Measurements from ENCODE around the gene ZNF622.
"Not testable (repeated sequence)": the region's sequence is repeated elsewhere in the genome, so short reads cannot be mapped to it uniquely, and the experiment has no call there.

ZNF622 gene

DNA sequence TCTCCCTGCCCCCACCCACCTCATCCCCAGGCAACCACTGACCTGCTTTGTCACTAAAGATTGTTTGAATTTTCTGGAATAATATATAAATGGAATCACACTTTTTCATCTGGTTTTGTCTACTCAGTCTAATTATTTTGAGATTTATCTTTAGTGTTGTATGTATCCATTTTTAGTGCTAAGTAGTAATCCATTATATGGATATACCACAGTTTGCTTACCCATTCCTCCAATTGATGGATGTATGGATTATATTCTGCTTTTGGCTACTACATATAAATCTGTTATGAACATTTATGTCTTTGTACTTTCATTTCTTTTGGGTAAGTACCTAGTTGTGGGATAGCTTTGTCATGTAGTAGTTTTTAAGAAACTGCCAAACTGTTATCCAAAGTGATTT is 14.5 kb upstream of the ZNF622 start:
- no peak for DNase-seq (ENCODE audit: low spot score)

DNA sequence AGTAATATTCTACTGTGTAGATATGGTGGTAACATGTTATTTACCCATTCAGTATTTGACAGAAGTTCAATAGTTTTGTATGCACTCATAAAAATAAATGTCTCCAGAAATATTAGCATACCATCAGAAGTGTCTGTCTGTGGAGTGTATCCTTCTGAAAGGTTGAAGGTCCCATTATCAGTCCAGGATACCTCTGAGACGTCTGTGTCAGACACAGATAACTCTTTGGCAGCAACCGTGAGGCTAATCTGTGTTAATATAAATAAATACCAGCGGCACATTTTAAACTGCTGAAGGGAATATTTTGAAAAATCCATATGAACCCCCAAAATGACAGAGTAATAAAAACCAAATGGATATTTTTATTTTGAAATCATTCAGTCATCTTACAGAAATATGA is 11.9 kb upstream of the ZNF622 start:
- DNase-seq (ENCODE audit: low spot score) = no peak

DNA sequence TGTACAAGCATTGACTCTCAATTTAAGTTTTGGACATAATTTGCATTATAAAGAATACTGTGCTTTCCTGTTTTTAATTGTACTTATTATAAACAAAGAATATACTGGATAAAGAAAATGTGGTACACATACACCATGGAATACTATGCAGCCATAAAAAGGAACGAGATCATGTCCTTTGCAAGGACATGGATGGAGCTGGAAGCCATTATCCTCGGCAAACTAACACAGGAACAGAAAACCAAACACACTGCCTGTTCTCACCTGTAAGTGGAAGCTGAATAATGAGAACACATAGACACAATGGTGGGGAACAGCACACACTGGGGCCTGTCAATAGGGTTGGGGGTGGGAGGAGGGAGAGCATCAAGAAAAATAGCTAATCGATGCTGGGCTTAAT is 10.8 kb upstream of the ZNF622 start:
- not testable (repeated sequence) for DNase-seq (ENCODE audit: low spot score)

- DNase-seq (ENCODE audit: low spot score) = no peak
These were observed 5.8 kb upstream of the ZNF622 start for GRCh38 chr5:16471387-16471786.

GRCh38 chr5:16467363-16468219 is 2.0 kb upstream of the ZNF622 start:
- no peak for DNase-seq (ENCODE audit: low spot score)

DNA sequence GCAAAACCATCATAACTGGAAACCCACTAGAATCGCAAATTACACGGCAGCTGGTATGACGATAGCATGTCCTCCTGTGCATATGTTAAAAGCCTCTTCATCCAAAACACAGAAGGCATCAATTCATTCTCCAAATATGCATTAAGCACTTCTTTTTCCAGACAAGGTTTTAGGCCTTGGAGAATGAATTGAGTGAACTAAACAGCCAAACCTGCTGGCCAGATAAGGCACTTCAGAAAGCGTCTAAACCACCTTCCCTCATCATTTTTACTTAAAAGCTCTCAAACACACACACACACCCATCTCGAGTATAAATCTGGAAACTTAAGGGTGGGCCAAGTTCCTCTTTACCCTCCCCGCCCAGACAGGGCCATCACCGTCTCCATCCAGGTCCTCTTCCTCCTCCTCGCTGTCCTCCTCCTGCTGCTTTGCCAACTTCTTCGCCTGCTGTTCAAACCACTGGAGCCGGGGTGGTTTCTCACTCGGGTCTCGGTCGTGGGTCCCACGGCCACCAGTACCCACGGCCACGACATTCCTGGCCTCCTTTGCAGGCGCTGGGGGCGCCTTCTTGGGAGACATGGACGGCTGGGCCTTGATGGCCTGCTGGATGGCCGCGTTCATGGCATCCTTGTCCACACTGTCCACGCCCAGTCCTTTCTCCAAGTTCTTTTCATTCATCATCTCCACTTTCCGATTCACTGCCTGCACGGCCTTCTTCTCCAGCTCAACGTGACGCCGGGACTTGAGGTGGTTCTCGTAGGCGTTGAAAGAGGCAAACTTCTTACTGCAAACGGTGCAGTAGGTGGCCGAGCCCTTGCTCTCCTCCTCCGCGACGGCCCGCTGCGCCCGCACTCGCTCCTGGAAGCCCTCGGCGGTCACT is 696 bp downstream of the ZNF622 start:
- no peak for DNase-seq (ENCODE audit: low spot score)

- DNase-seq (ENCODE audit: low spot score) = no peak
These were observed 1.4 kb downstream of the ZNF622 start for GRCh38 chr5:16464231-16464630.

GRCh38 chr5:16461782-16462181 is 3.8 kb downstream of the ZNF622 start:
- DNase-seq (ENCODE audit: low spot score) = no peak

GRCh38 chr5:16461026-16461425 is 4.6 kb downstream of the ZNF622 start:
- no peak for DNase-seq (ENCODE audit: low spot score)

- DNase-seq (ENCODE audit: low spot score) = no peak
These were observed 6.1 kb downstream of the ZNF622 start for GRCh38 chr5:16459451-16459850.

GRCh38 chr5:16457853-16458252 is 7.7 kb downstream of the ZNF622 start:
- DNase-seq (ENCODE audit: low spot score) = no peak

- no peak for DNase-seq (ENCODE audit: low spot score)
These were observed 8.1 kb downstream of the ZNF622 start for GRCh38 chr5:16457451-16457850.

- DNase-seq (ENCODE audit: low spot score) = peak; percentile 12
These were observed 9.3 kb downstream of the ZNF622 start for GRCh38 chr5:16456103-16456832.

- DNase-seq (ENCODE audit: low spot score) = no peak
These were observed 9.9 kb downstream of the ZNF622 start for GRCh38 chr5:16455668-16456067.

DNA sequence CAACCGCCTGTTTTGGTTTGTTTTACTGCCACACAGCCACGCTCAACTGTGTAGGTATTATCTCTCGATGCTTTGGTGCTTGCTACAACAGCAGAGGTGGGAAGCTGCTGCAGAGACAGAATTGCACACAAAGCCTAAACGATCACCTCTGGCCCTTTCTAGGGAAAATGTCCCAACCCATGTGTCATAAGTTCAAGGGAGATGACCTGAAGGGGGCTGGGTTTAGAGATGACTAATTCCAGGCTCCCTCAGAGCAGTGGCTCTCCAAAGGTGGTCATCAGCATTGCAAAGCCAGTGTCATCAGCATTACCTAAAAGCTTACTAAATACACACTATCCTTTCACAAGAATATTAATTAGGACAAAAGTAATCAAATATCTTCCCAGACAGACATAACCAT is 10.9 kb downstream of the ZNF622 start:
- no peak for DNase-seq (ENCODE audit: low spot score)

- no peak for DNase-seq (ENCODE audit: low spot score)
These were observed 12.0 kb downstream of the ZNF622 start for GRCh38 chr5:16453609-16454008.

- no peak for DNase-seq (ENCODE audit: low spot score)
These were observed 15.4 kb downstream of the ZNF622 start for GRCh38 chr5:16450163-16450562.

- no peak for DNase-seq (ENCODE audit: low spot score)
These were observed 18.6 kb downstream of the ZNF622 start for GRCh38 chr5:16446993-16447392.

DNA sequence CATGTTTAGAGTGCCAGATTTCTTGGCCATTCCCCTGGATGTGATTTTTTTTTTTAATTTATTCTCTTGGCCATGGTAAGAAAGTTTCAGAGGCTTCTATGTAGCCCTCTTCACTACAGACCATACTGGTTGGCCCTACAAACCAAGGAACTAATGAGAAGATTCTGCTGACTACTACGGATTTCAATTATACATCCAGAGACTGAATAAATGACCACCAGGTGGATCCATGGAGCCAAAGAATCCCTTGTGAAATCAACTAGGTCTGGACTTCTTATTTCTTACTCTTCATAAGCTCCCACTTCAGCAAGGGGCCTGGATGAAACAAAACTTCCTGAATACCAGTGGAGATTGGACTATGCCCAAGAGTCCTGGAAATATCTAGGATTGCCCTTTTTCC is 27.6 kb downstream of the ZNF622 start:
- peak; percentile 24 for DNase-seq (ENCODE audit: low spot score)

DNA sequence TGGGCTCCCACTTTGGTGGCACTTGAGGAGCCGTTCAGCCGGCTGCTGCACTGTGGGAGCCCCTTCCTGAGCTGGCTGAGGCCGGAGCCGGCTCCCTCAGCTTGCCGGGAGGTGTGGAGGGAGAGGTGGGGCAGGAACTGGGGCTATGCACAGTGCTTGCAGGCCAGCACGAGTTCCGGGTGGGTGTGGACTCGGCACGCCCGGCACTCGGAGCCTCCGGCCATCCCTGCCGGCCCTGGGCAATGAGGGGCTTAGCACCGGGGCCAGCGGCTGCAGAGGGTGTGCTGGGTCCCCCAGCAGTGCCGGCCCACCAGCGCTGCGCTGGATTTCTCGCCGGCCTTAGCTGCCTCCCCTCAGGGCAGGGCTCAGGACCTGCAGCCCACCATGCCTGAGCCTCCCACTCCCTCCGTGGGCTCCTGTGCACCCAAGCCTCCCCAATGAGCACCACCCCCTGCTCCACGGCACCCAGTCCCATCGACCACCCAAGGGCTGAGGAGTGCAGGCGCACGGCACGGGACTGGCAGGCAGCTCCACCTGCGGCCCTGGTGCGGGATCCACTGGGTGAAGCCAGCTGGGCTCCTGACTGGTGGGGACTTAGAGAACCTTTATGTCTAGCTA is 29.4 kb downstream of the ZNF622 start:
- DNase-seq (ENCODE audit: low spot score) = not testable (repeated sequence)

- no peak for DNase-seq (ENCODE audit: low spot score)
These were observed 34.1 kb downstream of the ZNF622 start for GRCh38 chr5:16431490-16431889.

Measured in HuH-7.5 (cell line).